Measurements from ENCODE around the gene SAMHD1.
"Not testable (repeated sequence)": the region's sequence is repeated elsewhere in the genome, so short reads cannot be mapped to it uniquely, and the experiment has no call there.

Gene SAMHD1

GRCh38 chr20:36906086-36906485 is 45.4 kb downstream of the SAMHD1 start:
- DNase-seq: not testable (repeated sequence)

DNA sequence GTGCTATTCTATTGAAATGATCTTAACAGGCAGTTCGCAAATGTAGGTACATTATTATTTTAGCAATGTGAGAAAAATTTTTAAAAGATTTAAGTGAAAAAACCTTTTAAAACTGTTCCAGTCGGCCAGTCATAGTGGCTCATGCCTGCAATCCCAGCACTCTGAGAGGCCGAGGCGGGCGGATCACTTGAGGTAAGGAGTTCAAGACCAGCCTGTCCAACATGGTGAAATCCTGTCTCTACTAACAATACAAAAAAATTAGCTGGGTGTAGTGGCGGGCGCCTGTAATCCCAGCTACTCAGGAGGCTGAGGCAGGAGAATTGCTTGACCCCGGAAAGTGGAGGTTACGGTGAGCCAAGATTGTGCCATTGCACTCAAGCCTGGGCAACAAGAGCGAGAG is 45.9 kb downstream of the SAMHD1 start:
- not testable (repeated sequence) for DNase-seq

- no peak for DNase-seq
These were observed 46.8 kb downstream of the SAMHD1 start for GRCh38 chr20:36904690-36905089.

- no peak for DNase-seq
These were observed 56.5 kb downstream of the SAMHD1 start for GRCh38 chr20:36895036-36895435.

GRCh38 chr20:36893801-36894200 is 57.7 kb downstream of the SAMHD1 start:
- DNase-seq: no peak

DNA sequence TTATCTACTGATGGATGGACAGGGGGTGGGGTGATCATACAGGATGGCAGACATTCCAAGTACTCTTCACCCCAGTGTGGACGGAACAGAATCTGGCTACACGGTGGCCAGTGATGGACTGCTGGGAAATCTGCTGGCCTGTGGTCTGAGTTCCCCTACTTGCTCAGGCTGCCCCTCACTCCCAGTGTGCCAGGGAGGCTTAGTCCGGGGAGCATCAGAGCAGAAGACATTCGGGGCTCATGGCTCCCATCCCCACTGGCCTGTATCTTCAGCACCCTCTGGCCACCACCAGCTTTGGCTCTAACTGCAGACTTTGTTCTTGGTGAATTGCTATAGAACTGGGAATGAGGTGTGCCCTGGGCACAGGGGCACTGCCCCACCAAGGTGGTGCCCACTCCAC is 60.3 kb downstream of the SAMHD1 start:
- DNase-seq: no peak

DNA sequence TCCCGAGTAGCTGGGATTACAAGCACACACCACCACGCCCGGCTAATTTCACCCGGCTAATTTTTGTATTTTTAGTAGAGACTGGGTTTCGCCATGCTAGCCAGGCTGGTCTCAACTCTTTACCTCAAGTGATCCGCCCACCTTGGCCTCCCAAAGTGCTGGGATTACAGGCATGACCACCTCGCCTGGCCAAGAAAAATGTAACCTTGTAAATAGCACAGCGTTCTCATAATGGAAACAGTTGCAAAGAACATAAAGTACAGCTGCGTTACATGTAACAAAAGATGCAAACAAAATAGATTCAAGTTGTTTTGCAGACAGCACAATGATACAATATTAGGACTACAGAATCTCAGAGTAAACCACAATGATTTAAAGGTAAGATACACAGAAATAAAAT is 60.9 kb downstream of the SAMHD1 start:
- no peak for DNase-seq

GRCh38 chr20:36888880-36889516 is 62.5 kb downstream of the SAMHD1 start:
- DNase-seq: no peak

- DNase-seq: no peak
These were observed 63.8 kb downstream of the SAMHD1 start for GRCh38 chr20:36887752-36888090.

- peak; percentile 75 for DNase-seq
These were observed 64.4 kb downstream of the SAMHD1 start for GRCh38 chr20:36886859-36887751.

- no peak for DNase-seq
These were observed 66.2 kb downstream of the SAMHD1 start for GRCh38 chr20:36885356-36885755.

DNA sequence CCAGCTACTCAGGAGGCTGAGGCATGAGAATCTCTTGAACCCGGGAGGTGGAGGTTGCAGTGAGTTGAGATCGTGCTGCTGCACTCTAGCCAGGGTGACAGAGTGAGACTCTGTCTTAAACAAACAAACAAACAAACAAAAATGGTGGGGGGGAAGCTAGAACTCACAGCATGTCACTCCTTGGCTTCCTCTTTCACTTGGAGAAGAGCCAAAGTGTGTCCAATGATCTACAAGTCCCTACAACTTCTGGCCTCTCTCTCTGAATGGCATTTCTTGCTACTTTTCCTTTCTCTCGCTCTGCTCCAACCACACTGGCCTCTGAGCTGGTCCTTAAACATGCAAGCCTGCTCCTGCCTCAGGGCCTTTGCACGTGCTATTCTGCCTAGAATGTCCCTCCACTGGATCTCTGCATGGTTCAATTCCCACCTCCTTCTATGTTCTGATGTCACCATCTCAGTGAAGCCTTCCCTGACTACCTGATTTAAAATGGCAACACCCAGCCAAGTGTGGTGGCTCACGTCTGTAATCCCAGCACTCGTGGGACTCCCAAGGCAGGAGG is 67.5 kb downstream of the SAMHD1 start:
- DNase-seq: no peak

- DNase-seq: no peak
These were observed 69.6 kb downstream of the SAMHD1 start for GRCh38 chr20:36881888-36882287.

DNA sequence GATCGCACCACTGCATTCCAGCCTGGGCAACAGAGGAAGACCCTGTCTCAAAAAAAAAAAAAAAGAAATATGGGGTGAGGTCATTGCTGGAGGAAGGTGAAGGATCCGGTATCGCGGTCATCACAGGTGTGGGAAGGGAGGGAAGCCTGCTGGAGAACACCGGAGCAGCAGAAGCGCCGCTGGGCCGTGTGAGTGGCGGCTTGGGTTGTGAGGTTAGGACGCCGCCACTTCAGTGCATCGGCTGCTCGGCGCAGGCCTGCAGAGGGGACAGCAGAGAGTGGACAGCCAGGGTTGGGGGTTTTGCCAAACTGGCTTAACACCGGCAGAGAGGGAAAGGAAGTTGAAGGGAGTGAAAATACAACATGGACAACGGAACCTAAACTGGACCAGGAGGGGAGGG is 70.2 kb downstream of the SAMHD1 start:
- DNase-seq: no peak

GRCh38 chr20:36880741-36881250 is 70.7 kb downstream of the SAMHD1 start:
- no peak for DNase-seq

GRCh38 chr20:36878941-36879340 is 72.6 kb downstream of the SAMHD1 start:
- DNase-seq: no peak

- no peak for DNase-seq
These were observed 75.1 kb downstream of the SAMHD1 start for GRCh38 chr20:36876473-36876833.

GRCh38 chr20:36875702-36876472 is 75.6 kb downstream of the SAMHD1 start, which contains the start of gene TLDC2:
TLDC2 (plus strand) TSS chr20:36876138; CDS start chr20:36876175, 37 bp downstream.
- no peak for DNase-seq

GRCh38 chr20:36875093-36875492 is 76.4 kb downstream of the SAMHD1 start:
- DNase-seq: not testable (repeated sequence)

DNA sequence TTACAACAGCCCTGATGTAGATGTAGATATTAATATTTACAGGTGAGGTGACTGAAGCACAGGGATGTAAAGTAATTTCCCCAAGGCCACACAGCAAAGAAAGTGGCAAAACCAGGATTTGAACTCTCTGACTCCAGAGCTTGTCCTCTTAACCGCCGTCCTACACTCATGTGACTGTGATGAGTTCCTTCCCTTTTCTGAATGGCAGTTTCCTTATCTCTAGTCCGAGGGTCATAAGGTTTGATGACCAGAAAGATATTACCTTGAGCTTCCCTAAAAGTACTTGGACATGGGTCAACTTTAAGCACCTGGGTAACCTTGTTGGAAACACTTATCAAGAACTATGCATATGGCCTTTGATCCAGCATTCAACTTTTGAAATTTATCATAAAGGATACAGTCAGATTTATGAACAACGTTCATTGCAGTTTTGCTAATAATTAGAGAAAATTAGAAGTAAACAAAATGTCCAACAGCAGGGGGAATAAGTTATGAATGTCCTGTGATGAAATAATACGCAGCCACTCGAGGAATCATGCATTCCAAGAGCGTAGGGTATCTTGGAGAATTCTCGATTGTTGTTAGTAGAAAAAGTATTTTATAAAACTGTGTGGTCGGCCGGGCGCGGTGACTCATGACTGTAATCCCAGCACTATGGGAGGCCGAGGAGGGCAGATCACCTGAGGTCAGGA is 77.9 kb downstream of the SAMHD1 start:
- peak; percentile 25 for DNase-seq

GRCh38 chr20:36872852-36873251 is 78.7 kb downstream of the SAMHD1 start:
- peak; percentile 65 for DNase-seq
